ENCODE results near the gene ANKDD1B.
A peak's percentile ranks its signal among the peaks of the same experiment; 100 is the strongest.

- TF ChIP-seq, protein P1, sequence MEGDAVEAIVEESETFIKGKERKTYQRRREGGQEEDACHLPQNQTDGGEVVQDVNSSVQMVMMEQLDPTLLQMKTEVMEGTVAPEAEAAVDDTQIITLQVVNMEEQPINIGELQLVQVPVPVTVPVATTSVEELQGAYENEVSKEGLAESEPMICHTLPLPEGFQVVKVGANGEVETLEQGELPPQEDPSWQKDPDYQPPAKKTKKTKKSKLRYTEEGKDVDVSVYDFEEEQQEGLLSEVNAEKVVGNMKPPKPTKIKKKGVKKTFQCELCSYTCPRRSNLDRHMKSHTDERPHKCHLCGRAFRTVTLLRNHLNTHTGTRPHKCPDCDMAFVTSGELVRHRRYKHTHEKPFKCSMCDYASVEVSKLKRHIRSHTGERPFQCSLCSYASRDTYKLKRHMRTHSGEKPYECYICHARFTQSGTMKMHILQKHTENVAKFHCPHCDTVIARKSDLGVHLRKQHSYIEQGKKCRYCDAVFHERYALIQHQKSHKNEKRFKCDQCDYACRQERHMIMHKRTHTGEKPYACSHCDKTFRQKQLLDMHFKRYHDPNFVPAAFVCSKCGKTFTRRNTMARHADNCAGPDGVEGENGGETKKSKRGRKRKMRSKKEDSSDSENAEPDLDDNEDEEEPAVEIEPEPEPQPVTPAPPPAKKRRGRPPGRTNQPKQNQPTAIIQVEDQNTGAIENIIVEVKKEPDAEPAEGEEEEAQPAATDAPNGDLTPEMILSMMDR (IDR thresholded peaks at IDR 0.05): peak; percentile 72 to 93 (median 80)
- TF ChIP-seq POLR2A (IDR thresholded peaks at IDR 0.05; ENCODE audit: low read depth) (no peak), EP300 (IDR thresholded peaks at IDR 0.05) (no peak), POLR2AphosphoS5 (IDR thresholded peaks at IDR 0.05) (no peak)
These were observed 70.0 kb downstream of the ANKDD1B start for GRCh38 chr5:75681125-75681830.

All from esophagus muscularis mucosa (tissue), 4 donors.